OCI-LY1 (cell line): Measurements from ENCODE around the gene MAP4K3.

Experiments
- CTCF ChIP-seq: fragments of 200-600 bp; sonication (generic), shearing (Covaris generic); IDR thresholded peaks from 2 replicates; pipeline ENCODE4 v1.5.1; 2017; ENCODE audit warnings: mild to moderate bottlenecking, antibody characterized with exemption, low read length, moderate library complexity, mixed read lengths
- EZH2 ChIP-seq: fragments of 200-600 bp; sonication (generic), shearing (Covaris generic); IDR thresholded peaks from 2 replicates; pipeline ENCODE4 v1.8.0; 2017; ENCODE audit warnings: borderline replicate concordance, mixed run types, mild to moderate bottlenecking, antibody characterized with exemption, low read length, moderate library complexity, mixed read lengths

- no peak for TF ChIP-seq CTCF
- no peak for TF ChIP-seq EZH2
Observed at GRCh38 chr2:39470580-39470979, 33.5 kb upstream of the MAP4K3 start.
